GM23248 (cell line): ENCODE data around the gene SOWAHB. TPM values are rescaled to one million over a fixed set of nuclear protein-coding genes. Genes with fewer than 3 reads are reported as not detected.

Experiments
- DNase-seq: peaks from one replicate; pipeline ENCODE4 v3.0.0-alpha.2; 2015
- H2AFZ ChIP-seq: fragments of 200-600 bp; sonication (generic); 2 replicates; pipeline ENCODE4 v1.6.1; 2016; ENCODE audit warnings: antibody characterized with exemption
- H3F3A ChIP-seq: fragments of 200-600 bp; sonication (generic); 2 replicates; pipeline ENCODE4 v1.6.1; 2016; ENCODE audit warnings: mild to moderate bottlenecking, antibody characterized with exemption, mixed run types; ENCODE audit not compliant: insufficient read depth
- H3K27ac ChIP-seq: fragments of 200-600 bp; sonication (generic); 2 replicates; pipeline ENCODE4 v1.5.1; 2016; ENCODE audit warnings: mild to moderate bottlenecking
- H3K27me3 ChIP-seq: fragments of 200-600 bp; sonication (generic); replicated peaks from 2 replicates; pipeline ENCODE4 v1.6.1; 2016; ENCODE audit warnings: mild to moderate bottlenecking; ENCODE audit not compliant: insufficient read depth
- H3K36me3 ChIP-seq: fragments of 200-600 bp; sonication (generic); 2 replicates; pipeline ENCODE4 v1.6.1; 2016; ENCODE audit warnings: low read depth, mild to moderate bottlenecking
- H3K4me1 ChIP-seq: fragments of 200-600 bp; sonication (generic); 2 replicates; pipeline ENCODE4 v1.6.1; 2016; ENCODE audit warnings: mild to moderate bottlenecking; ENCODE audit not compliant: insufficient read depth
- H3K4me2 ChIP-seq: fragments of 200-600 bp; sonication (generic); one replicate; pipeline ENCODE4 v1.6.1; 2016; ENCODE audit warnings: mild to moderate bottlenecking; ENCODE audit not compliant: unreplicated experiment
- H3K4me3 ChIP-seq: fragments of 200-600 bp; sonication (generic); 2 replicates; pipeline ENCODE4 v1.5.1; 2016; ENCODE audit warnings: mild to moderate bottlenecking
- H3K79me2 ChIP-seq: fragments of 200-600 bp; sonication (generic); 2 replicates; pipeline ENCODE4 v1.6.1; 2016; ENCODE audit warnings: mild to moderate bottlenecking; ENCODE audit not compliant: insufficient read depth
- H3K9ac ChIP-seq: fragments of 200-600 bp; sonication (generic); 2 replicates; pipeline ENCODE4 v1.6.1; 2016; ENCODE audit warnings: mild to moderate bottlenecking
- H3K9me2 ChIP-seq: fragments of 200-600 bp; sonication (generic); 2 replicates; pipeline ENCODE4 v1.6.1; 2016; ENCODE audit warnings: mixed run types, mild to moderate bottlenecking, moderate library complexity; ENCODE audit not compliant: insufficient read depth
- H3K9me3 ChIP-seq: fragments of 200-600 bp; sonication (generic); one replicate; pipeline ENCODE4 v1.6.1; 2017; ENCODE audit warnings: low read depth
- H4K20me1 ChIP-seq: fragments of 200-600 bp; sonication (generic); 2 replicates; pipeline ENCODE4 v1.6.0; 2016; ENCODE audit not compliant: insufficient read depth
- EZH2 ChIP-seq: fragments of 200-600 bp; sonication (generic); IDR thresholded peaks from 2 replicates; pipeline ENCODE4 v1.6.1; 2018; ENCODE audit warnings: antibody characterized with exemption, mild to moderate bottlenecking; ENCODE audit not compliant: insufficient read depth, poor library complexity, severe bottlenecking
- EZH2phosphoT487 ChIP-seq: fragments of 200-600 bp; sonication (generic); IDR thresholded peaks from 2 replicates; pipeline ENCODE4 v1.6.1; 2018; ENCODE audit warnings: antibody characterized with exemption, moderate library complexity, mild to moderate bottlenecking, low read depth; ENCODE audit not compliant: insufficient read depth
- WGBS, 2 experiments: methylation state at CpG; one replicate each; pipeline ENCODE4 v1.1.6; 2015 to 2017; ENCODE audit warnings: low lambda C conversion rate in 2 of 2, low coverage in 1 of 2; ENCODE audit errors: missing lambda C conversion rate in 2 of 2; 5-methylcytosine and 5-hydroxymethylcytosine counted together
- in situ Hi-C: fragments of 300-500 bp; cut with MboI; formaldehyde crosslinking; loops from 2 replicates; pipeline ENCODE4 v1.15.0; 2020
- polyA plus RNA-seq: library from polyadenylated mRNA; unstranded; fragments of >200 nt; fragmentation: Nextera tagmentation; extraction: Ambion mirVana; gene quantifications from 2 replicates; pipeline ENCODE4 v1.2.1, GENCODE V29; 2016
- total RNA-seq: library from RNA; depleted of rRNA; stranded (reverse); fragments of >200 nt; shearing (Covaris generic); gene quantifications from 2 replicates; pipeline ENCODE4 v1.2.3, GENCODE V29; 2014

SOWAHB gene
- total and polyA plus RNA-seq, 2 experiments from 2014 or later, result not detected

DNA sequence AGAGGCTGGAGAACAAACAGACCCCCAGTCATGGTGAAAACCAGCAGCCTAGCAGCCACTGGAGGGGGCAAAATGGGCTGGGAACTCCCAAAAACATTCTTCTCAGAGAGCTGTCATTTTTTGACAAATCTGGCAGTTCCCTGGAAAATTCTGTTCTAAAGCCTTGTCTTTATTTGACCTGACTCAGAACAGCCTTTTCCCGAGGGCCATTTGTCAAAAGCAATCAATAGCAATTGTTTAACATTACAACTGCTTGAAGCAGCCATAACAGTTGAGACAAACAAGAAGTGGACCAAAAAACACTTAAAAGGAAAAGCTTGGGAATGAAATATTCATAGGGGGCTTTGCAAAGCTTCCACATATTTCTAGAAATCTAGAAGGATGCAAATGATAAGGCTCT, 39.6 kb downstream of the SOWAHB start:
- WGBS, 2 experiments, result 67 to 71% methylated on average over 1 of the region's 1 CpG
- no peak for DNase-seq
- TF ChIP-seq EZH2phosphoT487 (no peak), EZH2 (no peak)
- no peak overlapping the region for H2AFZ ChIP-seq
- H3K27me3 ChIP-seq, result no peaks in the 10 kb centered on the region
- H3K27ac ChIP-seq, result no peak overlapping the region
- H3K4me1 ChIP-seq, result no peaks in the 10 kb centered on the region
- no peaks in the 10 kb centered on the region for H3K36me3 ChIP-seq
- H3K9me3 ChIP-seq, result no peaks in the 10 kb centered on the region
- H3K4me2 ChIP-seq, result no peak overlapping the region
- no peak overlapping the region for H3K9ac ChIP-seq
- no peaks in the 10 kb centered on the region for H3K79me2 ChIP-seq
- no peaks in the 10 kb centered on the region for H3F3A ChIP-seq
- H4K20me1 ChIP-seq, result no peaks in the 10 kb centered on the region
- H3K4me3 ChIP-seq, result no peak overlapping the region
- in situ Hi-C loops, result no loop called here
- H3K9me2 ChIP-seq, result no peaks in the 10 kb centered on the region

DNA sequence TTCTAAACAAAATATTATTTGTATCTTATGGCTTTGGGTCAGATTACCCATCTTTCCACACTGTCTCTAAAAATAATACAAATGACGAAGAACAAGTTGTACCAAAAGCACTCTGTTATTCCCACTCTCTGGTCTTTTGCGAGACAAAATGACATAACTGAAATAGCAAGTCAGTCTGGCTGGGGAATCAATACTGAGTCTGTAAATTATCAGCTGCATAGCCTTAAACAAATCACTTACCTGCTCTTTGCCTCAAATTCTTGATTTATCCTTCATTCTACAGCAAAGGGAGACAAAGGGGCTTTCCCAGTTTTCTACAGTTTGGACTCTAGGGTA, 40.9 kb downstream of the SOWAHB start:
- Histone ChIP-seq H3K9ac (no peak overlapping the region), H3F3A (no peaks in the 10 kb centered on the region), H3K4me3 (no peak overlapping the region), H4K20me1 (no peaks in the 10 kb centered on the region), H3K36me3 (no peaks in the 10 kb centered on the region), H2AFZ (no peak overlapping the region), H3K9me3 (no peaks in the 10 kb centered on the region), H3K27ac (no peak overlapping the region), H3K4me1 (no peaks in the 10 kb centered on the region), H3K27me3 (no peaks in the 10 kb centered on the region), H3K9me2 (no peaks in the 10 kb centered on the region), H3K79me2 (no peaks in the 10 kb centered on the region), H3K4me2 (no peak overlapping the region)
- 67 to 77% methylated on average over 2 of the region's 2 CpGs for WGBS, 2 experiments
- DNase-seq, result no peak
- TF ChIP-seq EZH2 (no peak), EZH2phosphoT487 (no peak)
- in situ Hi-C loops, result no loop called here

DNA sequence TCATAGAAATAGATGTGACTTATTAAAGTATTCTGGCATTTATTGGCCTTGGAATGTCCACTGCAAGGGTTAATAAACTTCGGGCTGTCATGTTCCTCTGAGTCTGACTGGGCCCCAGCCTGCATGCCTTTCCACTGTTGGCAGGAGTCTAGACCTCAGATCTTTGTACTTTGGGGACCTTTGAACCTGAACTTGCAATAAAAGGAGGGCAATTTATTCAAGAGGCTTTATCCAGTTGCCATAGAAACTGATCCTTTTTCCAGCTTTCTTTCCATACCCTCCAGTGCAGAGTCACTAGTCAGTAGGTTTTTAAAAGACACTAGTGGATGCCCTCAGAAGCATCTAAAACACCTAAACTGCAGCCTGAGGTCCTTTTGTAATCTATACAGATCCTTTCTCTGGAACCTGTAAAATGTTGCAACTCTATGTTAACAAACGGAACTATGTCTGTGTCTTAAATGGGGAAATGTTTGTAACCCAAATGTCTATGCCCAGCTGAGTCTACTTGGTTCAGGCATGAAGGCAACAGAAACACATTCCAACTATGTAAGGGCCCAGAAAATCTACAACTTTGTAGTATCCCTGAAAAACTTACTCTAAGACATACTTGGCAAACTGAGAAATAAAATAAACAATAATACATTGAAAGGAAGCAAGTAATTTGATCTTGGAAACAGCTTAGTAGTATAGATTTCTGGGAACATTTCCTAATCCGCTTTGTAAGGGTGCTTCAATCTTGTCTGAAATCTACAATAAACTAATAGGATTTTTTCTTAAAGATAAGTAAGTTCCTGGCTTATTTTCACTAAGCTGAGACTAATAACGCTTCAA, 41.5 kb downstream of the SOWAHB start:
- 59% methylated on average over 4 of the region's 4 CpGs for WGBS, 2 experiments
- no peak overlapping the region for H3K4me3 ChIP-seq
- H2AFZ ChIP-seq, result no peak overlapping the region
- no peaks in the 10 kb centered on the region for H3K36me3 ChIP-seq
- no peaks in the 10 kb centered on the region for H3K27me3 ChIP-seq
- no peaks in the 10 kb centered on the region for H3F3A ChIP-seq
- DNase-seq, result peak; percentile 20
- H3K9me2 ChIP-seq, result no peaks in the 10 kb centered on the region
- H3K27ac ChIP-seq, result no peak overlapping the region
- H3K79me2 ChIP-seq, result no peaks in the 10 kb centered on the region
- TF ChIP-seq EZH2, result no peak
- H4K20me1 ChIP-seq, result no peaks in the 10 kb centered on the region
- H3K9ac ChIP-seq, result no peak overlapping the region
- in situ Hi-C loops, result no loop called here
- no peak overlapping the region for H3K4me2 ChIP-seq
- H3K4me1 ChIP-seq, result no peaks in the 10 kb centered on the region
- no peaks in the 10 kb centered on the region for H3K9me3 ChIP-seq

DNA sequence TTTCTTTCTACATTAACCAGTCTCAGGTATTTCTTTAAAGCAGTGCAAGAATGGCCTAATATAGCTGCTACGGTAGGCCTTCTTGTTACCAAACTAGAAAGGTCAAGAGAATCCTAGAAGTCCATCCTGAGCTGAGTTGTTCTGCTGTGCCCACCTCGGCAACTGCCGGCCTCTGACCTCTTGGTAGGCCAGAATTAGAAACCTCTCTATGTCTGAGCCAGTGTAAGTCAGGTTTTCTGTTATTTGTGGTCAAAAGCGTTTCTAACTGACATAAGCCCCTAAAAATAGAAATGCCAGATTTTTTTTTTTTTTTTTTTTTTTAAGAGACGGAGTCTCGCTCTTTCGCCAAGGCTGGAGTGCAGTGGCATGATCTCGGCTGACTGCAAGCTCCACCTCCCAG, 43.1 kb downstream of the SOWAHB start:
- H3K27ac ChIP-seq, result no peak overlapping the region
- no peaks in the 10 kb centered on the region for H3K9me3 ChIP-seq
- no peak overlapping the region for H3K4me3 ChIP-seq
- H3F3A ChIP-seq, result peaks cover 2% of the 10 kb centered on the region; the same call in 1 of the 2 replicates
- H3K27me3 ChIP-seq, result no peaks in the 10 kb centered on the region
- no peaks in the 10 kb centered on the region for H3K4me1 ChIP-seq
- H3K9ac ChIP-seq, result no peak overlapping the region
- no peak overlapping the region for H3K4me2 ChIP-seq
- H3K9me2 ChIP-seq, result no peaks in the 10 kb centered on the region
- no peak for DNase-seq
- TF ChIP-seq EZH2 (no peak), EZH2phosphoT487 (no peak)
- H3K79me2 ChIP-seq, result no peaks in the 10 kb centered on the region
- WGBS, 2 experiments, result 91 to 94% methylated on average over 8 of the region's 8 CpGs
- H3K36me3 ChIP-seq, result no peaks in the 10 kb centered on the region
- in situ Hi-C loops, result no loop called here
- H4K20me1 ChIP-seq, result no peaks in the 10 kb centered on the region
- H2AFZ ChIP-seq, result no peak overlapping the region
